Lung (tissue), 16 donors: ENCODE data around the gene NDUFAF7. TPM values are rescaled to one million over a fixed set of nuclear protein-coding genes. Genes with fewer than 3 reads are reported as not detected.
A peak's percentile ranks its signal among the peaks of the same experiment; 100 is the strongest.

ENCODE experiments used
- ATAC-seq: fragments of 200-7000 bp; cut with Tn5 transposase; one replicate; pipeline ENCODE4 v1.9.1; 2020; ENCODE audit warnings: moderate number of reproducible peaks; ENCODE audit not compliant: insufficient read depth, low FRiP score
- DNase-seq, 3 donors: peaks; one replicate each; pipeline ENCODE4 v3.0.0-alpha.2; 2013 to 2017
- H3K27ac ChIP-seq, 2 donors: one replicate each; pipeline ENCODE4 v1.5.1; 2013; ENCODE audit warnings: mild to moderate bottlenecking in 2 of 2, moderate library complexity in 2 of 2, control low read depth in 1 of 2, inconsistent platforms in 1 of 2, low read depth in 1 of 2, low read length in 1 of 2
- H3K27me3 ChIP-seq, 3 donors: one replicate each; pipeline ENCODE4 v1.5.1; 2013; ENCODE audit warnings: low read length in 2 of 3; ENCODE audit not compliant: control insufficient read depth in 3 of 3, insufficient read depth in 3 of 3
- H3K36me3 ChIP-seq, 4 donors: one replicate each; pipeline ENCODE4 v1.5.1; 2013; ENCODE audit warnings: low read length in 4 of 4, mild to moderate bottlenecking in 1 of 4, moderate library complexity in 1 of 4; ENCODE audit not compliant: control insufficient read depth in 4 of 4, insufficient read depth in 4 of 4
- H3K4me1 ChIP-seq, 5 donors: one replicate each; pipeline ENCODE4 v1.5.1; 2013; ENCODE audit warnings: low read length in 5 of 5, mild to moderate bottlenecking in 2 of 5, moderate library complexity in 1 of 5; ENCODE audit not compliant: control insufficient read depth in 5 of 5, insufficient read depth in 5 of 5
- H3K4me3 ChIP-seq: one replicate; pipeline ENCODE4 v1.5.1; 2013; ENCODE audit warnings: mild to moderate bottlenecking, control low read depth, moderate library complexity
- H3K9ac ChIP-seq, 2 donors: one replicate each; pipeline ENCODE4 v1.5.1; 2013; ENCODE audit warnings: low read length in 2 of 2, control low read depth in 1 of 2; ENCODE audit not compliant: insufficient read depth in 1 of 2
- H3K9me3 ChIP-seq, 4 donors: one replicate each; pipeline ENCODE4 v1.5.1; 2013; ENCODE audit warnings: low read length in 3 of 4, mild to moderate bottlenecking in 1 of 4, moderate library complexity in 1 of 4; ENCODE audit not compliant: control insufficient read depth in 4 of 4, insufficient read depth in 3 of 4
- CTCF ChIP-seq: IDR thresholded peaks from 2 replicates; pipeline ENCODE4 v1.5.1; 2012; ENCODE audit warnings: mild to moderate bottlenecking; ENCODE audit errors: control extremely low read depth, extremely low read depth
- WGBS, 2 donors: extraction: QIAGEN DNeasy Blood & Tissue Kit; methylation state at CpG; one replicate each; pipeline ENCODE4 v1.1.7; 2013; 5-methylcytosine and 5-hydroxymethylcytosine counted together
- long read RNA-seq, 5 donors: transcript quantifications; one replicate each; lab custom pipeline, GENCODE V29; 2026
- polyA plus RNA-seq, 2 donors: library from polyadenylated mRNA; stranded (reverse); fragments of 200-250 nt; gene quantifications; one replicate each; pipeline ENCODE4 v1.2.1, GENCODE V29; 2013
- total RNA-seq, 2 donors: library from RNA; depleted of rRNA in 1 of 2; stranded (reverse); fragments of >200 nt in 1 of 2; gene quantifications; one replicate each; pipeline ENCODE4 v1.2.1, GENCODE V29; 2014 to 2021
- donor health status: control.
- donor health status: control.
- donor health status: Bipolar disorder and iron deficiency.
- donor health status: healthy.
- donor health status: DM: yes; HTN: yes; CAD: no.

NDUFAF7 gene, protein sequence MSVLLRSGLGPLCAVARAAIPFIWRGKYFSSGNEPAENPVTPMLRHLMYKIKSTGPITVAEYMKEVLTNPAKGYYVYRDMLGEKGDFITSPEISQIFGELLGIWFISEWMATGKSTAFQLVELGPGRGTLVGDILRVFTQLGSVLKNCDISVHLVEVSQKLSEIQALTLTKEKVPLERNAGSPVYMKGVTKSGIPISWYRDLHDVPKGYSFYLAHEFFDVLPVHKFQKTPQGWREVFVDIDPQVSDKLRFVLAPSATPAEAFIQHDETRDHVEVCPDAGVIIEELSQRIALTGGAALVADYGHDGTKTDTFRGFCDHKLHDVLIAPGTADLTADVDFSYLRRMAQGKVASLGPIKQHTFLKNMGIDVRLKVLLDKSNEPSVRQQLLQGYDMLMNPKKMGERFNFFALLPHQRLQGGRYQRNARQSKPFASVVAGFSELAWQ
- 10 to 100 TPM; 13.1 to 25.3 TPM for total RNA-seq
- 10 to 100 TPM in 1 of 2 donors, 1 to 10 TPM in 1; 9.2 to 16.4 TPM for polyA plus RNA-seq
- long read RNA-seq, donor 1 = 0 reads
- long read RNA-seq, donor 2, partial matches to known transcripts = 5 of 13 reads
- long read RNA-seq, donor 2, other reads (novel, unspliced or antisense) = 6 of 13 reads
- long read RNA-seq, donor 3 = 0 reads
- long read RNA-seq, donor 4, partial matches to known transcripts = 0 of 1 reads
- long read RNA-seq, donor 4, other reads (novel, unspliced or antisense) = 0 of 1 reads
- long read RNA-seq, donor 5, partial matches to known transcripts = 0 of 3 reads
- long read RNA-seq, donor 5, other reads (novel, unspliced or antisense) = 0 of 3 reads

DNA sequence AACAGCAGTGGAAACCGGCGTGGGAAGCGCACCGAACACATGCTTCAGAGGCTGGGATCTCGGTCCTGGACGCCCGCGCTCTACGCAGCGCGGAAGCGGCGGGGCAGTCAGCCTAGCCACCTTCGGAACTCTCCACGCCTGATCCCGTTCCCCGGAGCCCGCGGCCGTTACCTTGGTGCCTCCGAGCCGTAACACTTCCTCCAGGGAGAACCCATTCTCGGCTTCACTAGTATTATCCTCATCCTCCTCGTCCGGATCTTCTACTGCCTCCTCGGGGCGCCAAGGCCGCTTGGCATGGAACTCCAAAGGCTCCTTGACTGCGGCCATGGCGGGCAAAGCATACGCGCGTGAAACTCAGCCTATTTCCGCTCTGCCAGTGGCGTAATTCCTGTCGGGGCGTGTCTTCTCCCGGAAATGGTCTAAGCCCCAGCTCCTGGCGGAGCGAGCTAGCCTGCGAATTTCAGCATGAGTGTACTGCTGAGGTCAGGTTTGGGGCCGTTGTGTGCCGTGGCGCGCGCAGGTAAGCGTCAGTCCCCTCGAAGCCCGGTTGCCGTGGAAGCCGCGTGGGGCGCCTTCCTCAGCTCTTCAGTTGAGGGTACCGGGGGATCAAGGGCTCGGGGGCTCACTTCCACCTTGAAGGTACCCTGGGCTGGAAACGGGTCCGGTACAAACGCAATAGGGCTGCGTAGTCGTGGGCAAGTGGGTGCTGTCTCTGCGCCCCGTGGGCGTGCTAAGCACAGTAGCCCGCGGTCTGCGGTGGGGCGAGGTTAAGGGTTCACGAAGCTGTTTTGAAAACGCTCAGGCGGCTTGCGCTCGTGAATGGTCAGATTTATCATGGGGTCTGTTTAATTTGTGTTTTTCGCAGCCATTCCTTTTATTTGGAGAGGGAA, at the start of gene NDUFAF7, which contains the start of gene CEBPZ:
Gene NDUFAF7, plus strand, starts transcription at position 418 of the 890 bp plus-strand sequence. Its CDS starts 48 bp downstream, at position 466.
Gene CEBPZ, minus strand, starts transcription at position 356 of the 890 bp plus-strand sequence. Its CDS starts 29 bp downstream, at position 327.
- DNase-seq = peak; percentile 93 to 96 (median 95)
- Histone ChIP-seq H3K4me3 (peak within 1 kb of the TSS; percentile 84), H3K27ac (peak within 1 kb of the TSS; percentile 94 to 96), H3K4me1 (peaks cover 6 to 27% (median 18%) of the 10 kb centered on the region in 5 donors), H3K9ac (peak within 1 kb of the TSS; percentile 94 to 96), H3K9me3 (no peaks in the 10 kb centered on the region), H3K36me3 (peaks cover 11 to 18% (median 15%) of the 10 kb centered on the region in 4 donors), H3K27me3 (no peaks in the 10 kb centered on the region)
- WGBS, 2 donors = 0% methylated on average over 73 of the region's 73 CpGs
- ATAC-seq = peak; percentile 98
- no peak for TF ChIP-seq CTCF

GRCh38 chr2:37181726-37182684, 49.5 kb upstream of the NDUFAF7 start:
- no peaks in the 10 kb centered on the region for H3K4me1 ChIP-seq
- TF ChIP-seq CTCF = no peak
- 77 to 83% methylated on average over 17 of the region's 17 CpGs for WGBS, 2 donors

DNA sequence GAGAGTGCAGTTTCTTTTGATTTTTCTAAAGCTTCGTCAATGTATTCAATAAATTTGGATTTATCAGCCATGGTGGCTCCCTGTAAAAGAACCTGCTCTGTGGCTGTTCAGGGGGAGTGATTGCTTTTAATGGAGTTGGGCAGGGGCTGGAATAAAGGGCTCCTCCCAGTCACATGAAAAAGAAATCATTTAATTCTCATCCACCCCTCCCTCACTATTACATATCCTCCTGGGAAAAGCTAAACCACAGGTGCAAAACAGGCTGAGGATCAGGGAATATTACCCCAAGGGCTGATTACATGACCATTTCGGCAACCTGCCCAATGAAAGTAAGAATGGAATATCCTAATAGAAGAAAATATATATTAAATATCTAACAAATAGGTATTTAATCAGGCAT, 42.9 kb upstream of the NDUFAF7 start, which contains the start of gene SULT6B1:
Gene SULT6B1, minus strand, starts transcription at position 101 of the 400 bp plus-strand sequence. Its CDS starts 30 bp downstream, at position 71.
- Histone ChIP-seq H3K9me3 (no peaks in the 10 kb centered on the region), H3K27ac (no peak within 1 kb of the TSS), H3K36me3 (no peaks in the 10 kb centered on the region), H3K4me1 (no peaks in the 10 kb centered on the region), H3K27me3 (peaks cover 0 to 7% (median 2%) of the 10 kb centered on the region in 3 donors), H3K9ac (no peak within 1 kb of the TSS), H3K4me3 (no peak within 1 kb of the TSS)
- WGBS, 2 donors = 95 to 96% methylated on average over 2 of the region's 2 CpGs
- no peak for ATAC-seq
- no peak for TF ChIP-seq CTCF
- no peak for DNase-seq

More at GRCh38 chr2:37181726-37182684, 49.5 kb upstream of the NDUFAF7 start:
- H3K4me3 ChIP-seq = no peak overlapping the region
- H3K27me3 ChIP-seq = peaks cover 0 to 3% (median 3%) of the 10 kb centered on the region in 3 donors
- H3K27ac ChIP-seq = no peak overlapping the region
- H3K36me3 ChIP-seq = no peaks in the 10 kb centered on the region
- ATAC-seq (no peak), DNase-seq (no peak)
- H3K9me3 ChIP-seq = no peaks in the 10 kb centered on the region
- no peak overlapping the region for H3K9ac ChIP-seq
